ENCODE results near the gene PDK2.

DNA sequence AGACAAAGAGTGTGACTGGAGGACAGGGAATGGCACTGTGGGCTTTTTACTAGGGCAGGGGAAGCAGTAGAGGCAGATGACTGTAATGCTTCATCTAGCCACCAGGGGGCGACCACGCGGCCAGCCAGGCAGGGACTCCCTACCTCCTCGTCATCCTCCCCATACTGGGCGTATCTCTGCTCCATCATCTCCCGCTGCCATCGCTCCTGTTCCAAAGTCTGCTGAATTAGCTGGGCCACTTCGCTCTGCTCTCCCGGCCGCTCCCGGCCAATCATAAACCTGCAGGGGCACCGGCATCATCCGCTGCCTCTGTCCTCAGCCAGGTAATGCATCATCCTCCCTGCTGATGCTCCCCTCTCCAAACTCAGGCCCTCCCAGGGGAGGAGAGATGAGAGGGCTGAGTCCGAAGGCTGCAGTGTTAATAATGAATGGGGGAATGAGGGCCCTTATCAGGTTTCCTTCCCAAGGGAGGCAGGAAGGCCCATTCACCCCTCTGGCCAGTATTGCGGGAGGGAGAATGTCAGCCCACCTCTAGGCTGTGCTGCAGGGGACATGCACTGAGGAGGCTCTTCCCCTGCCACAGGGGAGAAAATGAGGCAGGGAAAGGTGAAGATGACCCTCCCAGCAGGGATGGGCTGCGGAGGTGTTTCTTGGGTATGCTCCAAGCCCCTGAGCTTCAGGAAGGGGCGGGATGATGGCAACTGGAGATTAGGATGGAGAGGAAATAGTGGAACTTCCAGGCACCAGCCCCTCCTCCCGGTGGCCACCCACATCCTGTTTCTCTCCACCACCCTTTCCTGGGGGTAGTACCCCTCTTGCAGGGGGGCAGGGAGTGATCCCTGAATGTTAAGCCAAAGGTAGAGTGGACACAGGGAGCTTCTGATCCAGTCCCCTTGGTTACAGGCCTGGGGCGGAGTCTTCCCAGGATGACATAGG, 45.1 kb downstream of the PDK2 start:
- no peak for TF ChIP-seq PPARA (CRISPR knock-in tag; IDR thresholded peaks at IDR 0.05; ENCODE audit: borderline replicate concordance)
- TF ChIP-seq, protein P1, sequence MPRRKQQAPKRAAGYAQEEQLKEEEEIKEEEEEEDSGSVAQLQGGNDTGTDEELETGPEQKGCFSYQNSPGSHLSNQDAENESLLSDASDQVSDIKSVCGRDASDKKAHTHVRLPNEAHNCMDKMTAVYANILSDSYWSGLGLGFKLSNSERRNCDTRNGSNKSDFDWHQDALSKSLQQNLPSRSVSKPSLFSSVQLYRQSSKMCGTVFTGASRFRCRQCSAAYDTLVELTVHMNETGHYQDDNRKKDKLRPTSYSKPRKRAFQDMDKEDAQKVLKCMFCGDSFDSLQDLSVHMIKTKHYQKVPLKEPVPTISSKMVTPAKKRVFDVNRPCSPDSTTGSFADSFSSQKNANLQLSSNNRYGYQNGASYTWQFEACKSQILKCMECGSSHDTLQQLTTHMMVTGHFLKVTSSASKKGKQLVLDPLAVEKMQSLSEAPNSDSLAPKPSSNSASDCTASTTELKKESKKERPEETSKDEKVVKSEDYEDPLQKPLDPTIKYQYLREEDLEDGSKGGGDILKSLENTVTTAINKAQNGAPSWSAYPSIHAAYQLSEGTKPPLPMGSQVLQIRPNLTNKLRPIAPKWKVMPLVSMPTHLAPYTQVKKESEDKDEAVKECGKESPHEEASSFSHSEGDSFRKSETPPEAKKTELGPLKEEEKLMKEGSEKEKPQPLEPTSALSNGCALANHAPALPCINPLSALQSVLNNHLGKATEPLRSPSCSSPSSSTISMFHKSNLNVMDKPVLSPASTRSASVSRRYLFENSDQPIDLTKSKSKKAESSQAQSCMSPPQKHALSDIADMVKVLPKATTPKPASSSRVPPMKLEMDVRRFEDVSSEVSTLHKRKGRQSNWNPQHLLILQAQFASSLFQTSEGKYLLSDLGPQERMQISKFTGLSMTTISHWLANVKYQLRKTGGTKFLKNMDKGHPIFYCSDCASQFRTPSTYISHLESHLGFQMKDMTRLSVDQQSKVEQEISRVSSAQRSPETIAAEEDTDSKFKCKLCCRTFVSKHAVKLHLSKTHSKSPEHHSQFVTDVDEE (CRISPR knock-in tag; IDR thresholded peaks at IDR 0.05): no peak
- no peak for TF ChIP-seq ESRRG (CRISPR knock-in tag; IDR thresholded peaks at IDR 0.05)
- no peak for TF ChIP-seq ZC3H10 (CRISPR knock-in tag; IDR thresholded peaks at IDR 0.05)
- TF ChIP-seq RARB (CRISPR knock-in tag; IDR thresholded peaks at IDR 0.05): no peak
- TF ChIP-seq, protein P2, sequence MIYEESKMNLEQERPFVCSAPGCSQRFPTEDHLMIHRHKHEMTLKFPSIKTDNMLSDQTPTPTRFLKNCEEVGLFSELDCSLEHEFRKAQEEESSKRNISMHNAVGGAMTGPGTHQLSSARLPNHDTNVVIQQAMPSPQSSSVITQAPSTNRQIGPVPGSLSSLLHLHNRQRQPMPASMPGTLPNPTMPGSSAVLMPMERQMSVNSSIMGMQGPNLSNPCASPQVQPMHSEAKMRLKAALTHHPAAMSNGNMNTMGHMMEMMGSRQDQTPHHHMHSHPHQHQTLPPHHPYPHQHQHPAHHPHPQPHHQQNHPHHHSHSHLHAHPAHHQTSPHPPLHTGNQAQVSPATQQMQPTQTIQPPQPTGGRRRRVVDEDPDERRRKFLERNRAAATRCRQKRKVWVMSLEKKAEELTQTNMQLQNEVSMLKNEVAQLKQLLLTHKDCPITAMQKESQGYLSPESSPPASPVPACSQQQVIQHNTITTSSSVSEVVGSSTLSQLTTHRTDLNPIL (CRISPR knock-in tag; IDR thresholded peaks at IDR 0.05; ENCODE audit: low read depth): no peak
- TF ChIP-seq ZFP30 (CRISPR knock-in tag; IDR thresholded peaks at IDR 0.05): no peak
- no peak for TF ChIP-seq TCF4 (CRISPR knock-in tag; IDR thresholded peaks at IDR 0.05; ENCODE audit: borderline replicate concordance)
- TF ChIP-seq CSDC2 (CRISPR knock-in tag; IDR thresholded peaks at IDR 0.05): no peak
- TF ChIP-seq, protein P3, sequence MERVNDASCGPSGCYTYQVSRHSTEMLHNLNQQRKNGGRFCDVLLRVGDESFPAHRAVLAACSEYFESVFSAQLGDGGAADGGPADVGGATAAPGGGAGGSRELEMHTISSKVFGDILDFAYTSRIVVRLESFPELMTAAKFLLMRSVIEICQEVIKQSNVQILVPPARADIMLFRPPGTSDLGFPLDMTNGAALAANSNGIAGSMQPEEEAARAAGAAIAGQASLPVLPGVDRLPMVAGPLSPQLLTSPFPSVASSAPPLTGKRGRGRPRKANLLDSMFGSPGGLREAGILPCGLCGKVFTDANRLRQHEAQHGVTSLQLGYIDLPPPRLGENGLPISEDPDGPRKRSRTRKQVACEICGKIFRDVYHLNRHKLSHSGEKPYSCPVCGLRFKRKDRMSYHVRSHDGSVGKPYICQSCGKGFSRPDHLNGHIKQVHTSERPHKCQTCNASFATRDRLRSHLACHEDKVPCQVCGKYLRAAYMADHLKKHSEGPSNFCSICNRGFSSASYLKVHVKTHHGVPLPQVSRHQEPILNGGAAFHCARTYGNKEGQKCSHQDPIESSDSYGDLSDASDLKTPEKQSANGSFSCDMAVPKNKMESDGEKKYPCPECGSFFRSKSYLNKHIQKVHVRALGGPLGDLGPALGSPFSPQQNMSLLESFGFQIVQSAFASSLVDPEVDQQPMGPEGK (CRISPR knock-in tag; IDR thresholded peaks at IDR 0.05; ENCODE audit: borderline replicate concordance): no peak
- no peak for TF ChIP-seq BACH2 (CRISPR knock-in tag; IDR thresholded peaks at IDR 0.05; ENCODE audit: borderline replicate concordance)
- TF ChIP-seq ISL1 (CRISPR knock-in tag; IDR thresholded peaks at IDR 0.05): no peak
- TF ChIP-seq TOX (CRISPR knock-in tag; IDR thresholded peaks at IDR 0.05; ENCODE audit: borderline replicate concordance): no peak

All from SK-N-SH treated with all-trans-retinoic acid at 6 μM for 48 hours (cell line).